Measurements from ENCODE around the gene ATP10B.

GRCh38 chr5:160788102-160788660 lies 63.8 kb downstream of the ATP10B start:
- TF ChIP-seq CHD4 (IDR thresholded peaks at IDR 0.05) (no peak), KDM1A (IDR thresholded peaks at IDR 0.05; ENCODE audit: borderline replicate concordance) (no peak), EZH2 (IDR thresholded peaks at IDR 0.05; ENCODE audit: borderline replicate concordance, control insufficient read depth, low read depth, low read length) (no peak), CTCF (IDR thresholded peaks at IDR 0.05 in 2 of 3, conservative IDR thresholded peaks at IDR 0.05 in 1 of 3; ENCODE audit: control insufficient read depth in 2 of 3, extremely low read depth in 1 of 3, insufficient read depth in 1 of 3, low read depth in 3 of 3, low read length in 3 of 3) (no peak), POLR2A (IDR thresholded peaks at IDR 0.05; ENCODE audit: low read depth, low read length) (no peak)
- TF ChIP-seq, protein P1, sequence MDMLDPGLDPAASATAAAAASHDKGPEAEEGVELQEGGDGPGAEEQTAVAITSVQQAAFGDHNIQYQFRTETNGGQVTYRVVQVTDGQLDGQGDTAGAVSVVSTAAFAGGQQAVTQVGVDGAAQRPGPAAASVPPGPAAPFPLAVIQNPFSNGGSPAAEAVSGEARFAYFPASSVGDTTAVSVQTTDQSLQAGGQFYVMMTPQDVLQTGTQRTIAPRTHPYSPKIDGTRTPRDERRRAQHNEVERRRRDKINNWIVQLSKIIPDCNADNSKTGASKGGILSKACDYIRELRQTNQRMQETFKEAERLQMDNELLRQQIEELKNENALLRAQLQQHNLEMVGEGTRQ (IDR thresholded peaks at IDR 0.05; ENCODE audit: borderline replicate concordance, low read depth, low read length), result no peak

Data from GM12878 (cell line).